ENCODE data around the gene ACTN3.

GRCh38 chr11:66542362-66542761, 4.3 kb upstream of the ACTN3 start:
- TF ChIP-seq CTCF (conservative IDR thresholded peaks at IDR 0.05 in 1 of 2, IDR thresholded peaks at IDR 0.05 in 1 of 2; ENCODE audit: low read depth in 1 of 2, low read length in 2 of 2), result no peak
- TF ChIP-seq EZH2 (IDR thresholded peaks at IDR 0.05; ENCODE audit: low read length, missing control alignments), result no peak

Data from fibroblast of lung (primary cell).